A549 (cell line): Measurements from ENCODE around the gene CALML4.

Experiments
- BCL3 ChIP-seq: fragments of >200 bp; sonication (Bioruptor Twin); formaldehyde crosslinking; IDR thresholded peaks from 3 replicates; pipeline ENCODE4 v1.6.1; 2016
- CTCF ChIP-seq: fragments of >200 bp; sonication (Bioruptor Twin); formaldehyde crosslinking; IDR thresholded peaks from 3 replicates; pipeline ENCODE4 v1.5.1; 2016
- E2F6 ChIP-seq: IDR thresholded peaks from 2 replicates; pipeline ENCODE4 v1.6.1; 2012; ENCODE audit warnings: low read depth, borderline replicate concordance
- EP300 ChIP-seq, 2 experiments: fragments of >200 bp; sonication (Bioruptor Twin); formaldehyde crosslinking; IDR thresholded peaks; 2 replicates in 1 of 2; 3 replicates in 1 of 2; pipeline ENCODE4 v1.6.1; 2016 to 2017
- JUN ChIP-seq, 2 experiments: fragments of >200 bp; sonication (Bioruptor Twin); formaldehyde crosslinking; IDR thresholded peaks; 2 replicates in 1 of 2; 3 replicates in 1 of 2; pipeline ENCODE4 v1.6.1; 2016 to 2017
- MAX ChIP-seq: IDR thresholded peaks from 2 replicates; pipeline ENCODE4 v1.6.1; 2012
- POLR2A ChIP-seq: IDR thresholded peaks from 2 replicates; pipeline ENCODE4 v1.6.1; 2012; ENCODE audit warnings: mild to moderate bottlenecking, low read length
- RAD21 ChIP-seq, 2 experiments: fragments of >200 bp in 1 of 2; sonication (Bioruptor Twin) in 1 of 2; formaldehyde crosslinking in 1 of 2; IDR thresholded peaks in 1 of 2; conservative IDR thresholded peaks in 1 of 2; 2 replicates in 1 of 2; 3 replicates in 1 of 2; pipeline ENCODE4 v1.6.1; 2012 to 2018; ENCODE audit warnings: inconsistent platforms in 1 of 2
- RCOR1 ChIP-seq: fragments of 150-350 bp; IDR thresholded peaks from 2 replicates; pipeline ENCODE4 v1.6.1; 2014; ENCODE audit warnings: antibody characterized with exemption, low read length, low read depth
- REST ChIP-seq: fragments of 200-600 bp; sonication (generic); IDR thresholded peaks from 2 replicates; pipeline ENCODE4 v1.6.1; 2016; ENCODE audit warnings: antibody characterized with exemption, mild to moderate bottlenecking, moderate library complexity
- RFX5 ChIP-seq: fragments of 450-650 bp; IDR thresholded peaks from 2 replicates; pipeline ENCODE4 v1.7.1; 2014; ENCODE audit warnings: antibody characterized with exemption, mild to moderate bottlenecking, moderate library complexity
- SMC3 ChIP-seq: fragments of >200 bp; sonication (Bioruptor Twin); formaldehyde crosslinking; IDR thresholded peaks from 3 replicates; pipeline ENCODE4 v1.6.1; 2018; ENCODE audit warnings: inconsistent platforms

GRCh38 chr15:68220967-68221366 is 15.8 kb upstream of the CALML4 start:
- TF ChIP-seq CTCF: no peak
- TF ChIP-seq EP300 (IDR thresholded peaks at IDR 0.05): no peak
- no peak for TF ChIP-seq POLR2A
- no peak for TF ChIP-seq REST
- no peak for TF ChIP-seq JUN (IDR thresholded peaks at IDR 0.05)
- no peak for TF ChIP-seq MAX
- no peak for TF ChIP-seq RFX5
- no peak for TF ChIP-seq E2F6
- TF ChIP-seq RAD21 (conservative IDR thresholded peaks at IDR 0.05 in 1 of 2, IDR thresholded peaks at IDR 0.05 in 1 of 2): no peak
- TF ChIP-seq BCL3: no peak
- no peak for TF ChIP-seq RCOR1
- no peak for TF ChIP-seq SMC3
